ENCODE data around the gene VCPKMT. TPM values are rescaled to one million over a fixed set of nuclear protein-coding genes. Genes with fewer than 3 reads are reported as not detected.

The VCPKMT gene
- total RNA-seq, 2 experiments from 2014 or later: 30.4 to 32.4 TPM

DNA sequence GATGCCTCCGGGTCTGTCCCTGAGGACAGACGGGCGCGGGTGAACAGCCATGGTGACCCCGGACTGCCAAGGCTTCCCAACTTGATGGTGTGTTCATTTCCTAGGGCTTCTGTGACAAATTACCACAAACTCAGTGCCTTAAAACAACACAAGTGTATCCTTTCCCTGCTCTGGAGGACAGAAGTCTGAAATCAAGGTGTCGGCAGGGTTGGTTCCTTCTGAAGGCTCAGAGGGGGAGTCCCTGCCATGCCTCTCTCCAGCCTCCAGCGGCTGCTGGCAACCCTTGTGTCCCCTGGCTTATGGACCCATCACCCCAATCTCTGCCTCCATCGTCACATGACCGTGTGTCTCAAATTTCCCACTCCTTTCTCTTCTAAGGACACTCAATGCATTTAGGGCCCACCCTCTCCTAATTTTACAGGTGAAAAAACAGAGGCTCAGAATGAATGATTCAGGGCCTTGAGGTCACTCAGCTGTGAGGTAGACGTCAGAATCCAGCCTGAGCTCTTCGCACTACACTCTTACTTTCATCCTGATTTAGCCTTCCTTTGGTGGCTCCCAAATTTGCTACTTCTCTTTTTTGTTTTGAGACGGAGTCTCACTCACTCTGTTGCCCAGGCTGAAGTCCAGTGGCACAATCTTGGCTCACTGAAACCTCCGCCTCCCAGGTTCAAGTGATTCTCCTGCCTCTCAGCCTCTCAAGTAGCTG lies 45.4 kb downstream of the VCPKMT start:
- no peak overlapping the region for H3K27ac Mint-ChIP-seq
- no peaks in the 10 kb centered on the region for H3K27me3 Mint-ChIP-seq
- Histone ChIP-seq H3K9me3 (ENCODE audit: control insufficient read depth in 1 of 2, insufficient read depth in 1 of 2, low read length in 2 of 2) (no peaks in the 10 kb centered on the region), H3K4me1 (ENCODE audit: insufficient read depth, low read length) (peaks cover 4% of the 10 kb centered on the region), H3K27ac (ENCODE audit: low read depth in 1 of 2, low read length in 2 of 2) (no peak overlapping the region), H3K36me3 (ENCODE audit: insufficient read depth, low read length) (no peaks in the 10 kb centered on the region), H3K27me3 (ENCODE audit: control insufficient read depth in 1 of 2, insufficient read depth in 2 of 2, low read length in 2 of 2) (no peaks in the 10 kb centered on the region), H3K4me3 (ENCODE audit: low read length) (no peak overlapping the region)
- POLR2A ChIA-PET: interaction anchor here (1.1 kb wide), 2 partner anchors 9 to 11 kb away, joined by 5 read pairs; no protein-coding TSS in a partner anchor
- H3K4me1 Mint-ChIP-seq (ENCODE audit: low read depth): peaks cover 36% of the 10 kb centered on the region
- H3K36me3 Mint-ChIP-seq (ENCODE audit: low read depth): peaks cover 4% of the 10 kb centered on the region
- H3K4me3 Mint-ChIP-seq: no peak overlapping the region
- intact Hi-C loops (cut with DNase I, micrococcal nuclease): no loop called here
- H3K9me3 Mint-ChIP-seq: no peaks in the 10 kb centered on the region
- TF ChIP-seq, protein P1, sequence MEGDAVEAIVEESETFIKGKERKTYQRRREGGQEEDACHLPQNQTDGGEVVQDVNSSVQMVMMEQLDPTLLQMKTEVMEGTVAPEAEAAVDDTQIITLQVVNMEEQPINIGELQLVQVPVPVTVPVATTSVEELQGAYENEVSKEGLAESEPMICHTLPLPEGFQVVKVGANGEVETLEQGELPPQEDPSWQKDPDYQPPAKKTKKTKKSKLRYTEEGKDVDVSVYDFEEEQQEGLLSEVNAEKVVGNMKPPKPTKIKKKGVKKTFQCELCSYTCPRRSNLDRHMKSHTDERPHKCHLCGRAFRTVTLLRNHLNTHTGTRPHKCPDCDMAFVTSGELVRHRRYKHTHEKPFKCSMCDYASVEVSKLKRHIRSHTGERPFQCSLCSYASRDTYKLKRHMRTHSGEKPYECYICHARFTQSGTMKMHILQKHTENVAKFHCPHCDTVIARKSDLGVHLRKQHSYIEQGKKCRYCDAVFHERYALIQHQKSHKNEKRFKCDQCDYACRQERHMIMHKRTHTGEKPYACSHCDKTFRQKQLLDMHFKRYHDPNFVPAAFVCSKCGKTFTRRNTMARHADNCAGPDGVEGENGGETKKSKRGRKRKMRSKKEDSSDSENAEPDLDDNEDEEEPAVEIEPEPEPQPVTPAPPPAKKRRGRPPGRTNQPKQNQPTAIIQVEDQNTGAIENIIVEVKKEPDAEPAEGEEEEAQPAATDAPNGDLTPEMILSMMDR (IDR thresholded peaks at IDR 0.05): no peak
- ATAC-seq (ENCODE audit: poor library complexity) (no peak), DNase-seq (no peak)
- CTCF ChIA-PET: interaction anchor here (1.2 kb wide), 1 partner anchor 26 kb away, joined by 3 read pairs; no protein-coding TSS in a partner anchor

DNA sequence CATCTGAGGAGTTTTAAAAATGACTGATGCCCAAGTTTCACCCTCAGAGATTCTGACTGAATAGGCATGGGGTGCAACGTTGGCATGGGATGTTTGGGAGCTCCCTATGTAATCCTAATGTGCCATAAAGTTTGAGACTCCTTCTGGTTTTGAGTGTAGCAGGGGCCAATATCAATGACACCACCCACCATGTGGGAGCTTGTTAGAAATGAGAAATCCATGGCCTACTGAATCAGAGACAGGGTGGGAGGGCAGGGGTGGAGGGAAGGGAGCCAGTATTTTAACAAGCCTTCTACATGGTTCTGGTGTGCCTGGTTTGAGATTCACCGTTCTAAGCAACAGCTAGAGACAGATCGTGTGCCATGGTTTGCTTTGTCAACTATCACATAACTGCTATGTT lies 46.1 kb downstream of the VCPKMT start:
- Mint-ChIP-seq H3K9me3 (no peaks in the 10 kb centered on the region), H3K36me3 (ENCODE audit: low read depth) (peaks cover 4% of the 10 kb centered on the region), H3K4me1 (ENCODE audit: low read depth) (peaks cover 42% of the 10 kb centered on the region), H3K27me3 (no peaks in the 10 kb centered on the region), H3K27ac (no peak overlapping the region), H3K4me3 (no peak overlapping the region)
- intact Hi-C loops (cut with DNase I, micrococcal nuclease): no loop called here
- Histone ChIP-seq H3K4me1 (ENCODE audit: insufficient read depth, low read length) (peaks cover 11% of the 10 kb centered on the region), H3K36me3 (ENCODE audit: insufficient read depth, low read length) (no peaks in the 10 kb centered on the region), H3K4me3 (ENCODE audit: low read length) (no peak overlapping the region), H3K27me3 (ENCODE audit: control insufficient read depth in 1 of 2, insufficient read depth in 2 of 2, low read length in 2 of 2) (no peaks in the 10 kb centered on the region), H3K27ac (ENCODE audit: low read depth in 1 of 2, low read length in 2 of 2) (no peak overlapping the region), H3K9me3 (ENCODE audit: control insufficient read depth in 1 of 2, insufficient read depth in 1 of 2, low read length in 2 of 2) (no peaks in the 10 kb centered on the region)
- TF ChIP-seq, protein P1 (IDR thresholded peaks at IDR 0.05): no peak
- ChIA-PET CTCF (interaction anchor here (1.6 kb wide), 1 partner anchor 208 kb away, joined by 4 read pairs; no protein-coding TSS in a partner anchor), POLR2A (interaction anchor here (1.1 kb wide), 2 partner anchors 8 to 12 kb away, joined by 5 read pairs; no protein-coding TSS in a partner anchor)
- no peak for ATAC-seq (ENCODE audit: poor library complexity)
- no peak for DNase-seq

DNA sequence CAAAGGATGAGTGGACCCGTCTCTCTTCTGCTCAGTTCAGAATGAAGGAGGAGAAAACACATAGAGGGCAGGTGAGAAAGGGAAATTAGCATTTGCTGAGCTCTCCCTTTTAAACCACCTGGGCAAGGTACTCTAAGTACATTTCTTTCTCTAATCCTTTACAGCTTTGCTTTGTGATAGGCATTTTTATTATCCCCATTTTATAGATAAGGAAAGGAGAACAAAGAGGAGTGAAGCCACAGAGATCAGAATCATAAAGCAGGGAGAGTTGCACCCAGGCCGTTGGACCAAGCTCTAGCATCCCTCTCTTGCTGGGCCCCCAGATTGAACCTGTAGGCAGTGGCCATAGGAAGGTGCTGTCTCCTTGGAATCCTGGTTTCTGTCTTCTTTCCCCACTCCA lies 47.0 kb downstream of the VCPKMT start:
- CTCF ChIA-PET: interaction anchor here (1.6 kb wide), 1 partner anchor 207 kb away, joined by 4 read pairs; no protein-coding TSS in a partner anchor
- Histone ChIP-seq H3K4me3 (ENCODE audit: low read length) (no peak overlapping the region), H3K9me3 (ENCODE audit: control insufficient read depth in 1 of 2, insufficient read depth in 1 of 2, low read length in 2 of 2) (no peaks in the 10 kb centered on the region), H3K27ac (ENCODE audit: low read depth in 1 of 2, low read length in 2 of 2) (no peak overlapping the region), H3K4me1 (ENCODE audit: insufficient read depth, low read length) (peaks cover 20% of the 10 kb centered on the region), H3K36me3 (ENCODE audit: insufficient read depth, low read length) (no peaks in the 10 kb centered on the region), H3K27me3 (ENCODE audit: control insufficient read depth in 1 of 2, insufficient read depth in 2 of 2, low read length in 2 of 2) (no peaks in the 10 kb centered on the region)
- no peak for DNase-seq
- intact Hi-C loops (cut with DNase I, micrococcal nuclease): no loop called here
- Mint-ChIP-seq H3K4me1 (ENCODE audit: low read depth) (peaks cover 47% of the 10 kb centered on the region), H3K27me3 (no peaks in the 10 kb centered on the region), H3K27ac (no peak overlapping the region), H3K36me3 (ENCODE audit: low read depth) (peaks cover 4% of the 10 kb centered on the region), H3K4me3 (no peak overlapping the region), H3K9me3 (no peaks in the 10 kb centered on the region)
- POLR2A ChIA-PET: interaction anchor here (1.0 kb wide), 1 partner anchor 449 kb away, joined by 3 read pairs; the partner anchor contains the start of genes MGAT2 and RPL36AL
- no peak for ATAC-seq (ENCODE audit: poor library complexity)
- TF ChIP-seq, protein P1 (IDR thresholded peaks at IDR 0.05): no peak

Data from CD4-positive, alpha-beta T cell (primary cell).